ENCODE results near the gene CLASP2.

CLASP2 gene

GRCh38 chr3:33636125-33636850 is 81.8 kb downstream of the CLASP2 start:
- peak; percentile 11 for DNase-seq (ENCODE audit: low spot score)

- DNase-seq (ENCODE audit: low spot score) = no peak
Measured at GRCh38 chr3:33634262-33634661, 83.8 kb downstream of the CLASP2 start.

- DNase-seq (ENCODE audit: low spot score) = no peak
Measured at GRCh38 chr3:33629219-33629618, 88.8 kb downstream of the CLASP2 start.

GRCh38 chr3:33624756-33625155 is 93.3 kb downstream of the CLASP2 start:
- DNase-seq (ENCODE audit: low spot score) = no peak

- DNase-seq (ENCODE audit: low spot score) = no peak
Measured at GRCh38 chr3:33613041-33613440, 105.0 kb downstream of the CLASP2 start.

GRCh38 chr3:33612607-33613006 is 105.4 kb downstream of the CLASP2 start:
- DNase-seq (ENCODE audit: low spot score) = no peak

GRCh38 chr3:33602829-33603228 is 115.2 kb downstream of the CLASP2 start:
- DNase-seq (ENCODE audit: low spot score) = no peak

GRCh38 chr3:33597257-33597689 is 120.8 kb downstream of the CLASP2 start:
- DNase-seq (ENCODE audit: low spot score) = no peak

GRCh38 chr3:33592999-33593398 is 125.1 kb downstream of the CLASP2 start:
- DNase-seq (ENCODE audit: low spot score) = no peak

- no peak for DNase-seq (ENCODE audit: low spot score)
Measured at GRCh38 chr3:33590541-33590940, 127.5 kb downstream of the CLASP2 start.

GRCh38 chr3:33586402-33586801 is 131.7 kb downstream of the CLASP2 start:
- DNase-seq (ENCODE audit: low spot score) = no peak

GRCh38 chr3:33582234-33582633 is 135.8 kb downstream of the CLASP2 start:
- no peak for DNase-seq (ENCODE audit: low spot score)

- DNase-seq (ENCODE audit: low spot score) = no peak
Measured at GRCh38 chr3:33581666-33582065, 136.4 kb downstream of the CLASP2 start.

GRCh38 chr3:33579840-33580239 is 138.2 kb downstream of the CLASP2 start:
- no peak for DNase-seq (ENCODE audit: low spot score)

- no peak for DNase-seq (ENCODE audit: low spot score)
Measured at GRCh38 chr3:33579178-33579510, 138.9 kb downstream of the CLASP2 start.

GRCh38 chr3:33578325-33579177 is 139.5 kb downstream of the CLASP2 start:
- DNase-seq (ENCODE audit: low spot score) = no peak

- no peak for DNase-seq (ENCODE audit: low spot score)
Measured at GRCh38 chr3:33577588-33577987, 140.5 kb downstream of the CLASP2 start.

- no peak for DNase-seq (ENCODE audit: low spot score)
Measured at GRCh38 chr3:33577173-33577572, 140.9 kb downstream of the CLASP2 start.

- DNase-seq (ENCODE audit: low spot score) = no peak
Measured at GRCh38 chr3:33575311-33575710, 142.7 kb downstream of the CLASP2 start.

GRCh38 chr3:33557829-33558228 is 160.2 kb downstream of the CLASP2 start:
- no peak for DNase-seq (ENCODE audit: low spot score)

GRCh38 chr3:33557279-33557678 is 160.8 kb downstream of the CLASP2 start:
- DNase-seq (ENCODE audit: low spot score) = no peak

- DNase-seq (ENCODE audit: low spot score) = no peak
Measured at GRCh38 chr3:33547101-33547500, 171.0 kb downstream of the CLASP2 start.

- DNase-seq (ENCODE audit: low spot score) = no peak
Measured at GRCh38 chr3:33544126-33544525, 173.9 kb downstream of the CLASP2 start.

Measured in CD4-positive, alpha-beta T cell treated with Interleukin-6 at 100 ng/mL for 8 hours (primary cell).